CD14-positive monocyte (primary cell): ENCODE data around the gene ZSCAN25. TPM values are rescaled to one million over a fixed set of nuclear protein-coding genes. Genes with fewer than 3 reads are reported as not detected.

ENCODE experiments used
- DNase-seq, 3 donors: peaks; one replicate each; pipeline ENCODE4 v3.0.0-alpha.2; 2011 to 2022
- H2AFZ ChIP-seq: 2 replicates; pipeline ENCODE4 v1.6.0; 2012; ENCODE audit warnings: mild to moderate bottlenecking, low read depth, low read length, inconsistent platforms; ENCODE audit not compliant: insufficient read depth, poor library complexity, severe bottlenecking
- H3K27ac ChIP-seq, 2 donors: 1 replicate in 1 of 2; 2 replicates in 1 of 2; pipeline ENCODE4 v1.5.1; 2012 to 2013; ENCODE audit warnings: low read length in 2 of 2, control low read depth in 1 of 2, inconsistent platforms in 1 of 2, low read depth in 1 of 2, mild to moderate bottlenecking in 1 of 2
- H3K27me3 ChIP-seq, 2 donors: one replicate each; pipeline versions ENCODE4 v1.6.0 to v1.6.1; 2011 to 2013; ENCODE audit warnings: low read length in 2 of 2; ENCODE audit not compliant: control insufficient read depth in 2 of 2, insufficient read depth in 2 of 2
- H3K36me3 ChIP-seq, 2 donors: replicated peaks in 1 of 2; 1 replicate in 1 of 2; 2 replicates in 1 of 2; pipeline versions ENCODE4 v1.5.1 to v1.6.1; 2012 to 2013; ENCODE audit warnings: low read length in 2 of 2, control low read depth in 1 of 2, inconsistent platforms in 1 of 2, mild to moderate bottlenecking in 1 of 2; ENCODE audit not compliant: insufficient read depth in 2 of 2, control insufficient read depth in 1 of 2
- H3K4me1 ChIP-seq, 2 donors: 1 replicate in 1 of 2; 2 replicates in 1 of 2; pipeline versions ENCODE4 v1.5.1 to v1.6.1; 2012 to 2013; ENCODE audit warnings: low read length in 2 of 2, control low read depth in 1 of 2, inconsistent platforms in 1 of 2, mild to moderate bottlenecking in 1 of 2, moderate library complexity in 1 of 2; ENCODE audit not compliant: insufficient read depth in 2 of 2, control insufficient read depth in 1 of 2
- H3K4me2 ChIP-seq: replicated peaks from 2 replicates; pipeline ENCODE3; 2012; ENCODE audit warnings: low read length, moderate library complexity, mild to moderate bottlenecking; ENCODE audit not compliant: poor library complexity, severe bottlenecking; ENCODE audit errors: extremely low read depth
- H3K4me3 ChIP-seq, 3 experiments: fragments of 200-600 bp in 1 of 3; sonication (generic) in 1 of 3; replicated peaks in 1 of 3; 1 replicate in 2 of 3; 2 replicates in 1 of 3; pipeline ENCODE4 v1.5.1; 2011 to 2013; ENCODE audit warnings: low read length in 3 of 3, mild to moderate bottlenecking in 3 of 3, control low read depth in 2 of 3, low read depth in 2 of 3, inconsistent platforms in 1 of 3, moderate library complexity in 1 of 3
- H3K79me2 ChIP-seq: 2 replicates; pipeline ENCODE4 v1.6.0; 2012; ENCODE audit warnings: mild to moderate bottlenecking, control low read depth, inconsistent platforms, low read length, moderate library complexity; ENCODE audit not compliant: insufficient read depth
- H3K9ac ChIP-seq: 2 replicates; pipeline ENCODE4 v1.6.0; 2017; ENCODE audit warnings: low read length, mild to moderate bottlenecking; ENCODE audit not compliant: insufficient read depth, poor library complexity, severe bottlenecking
- H3K9me3 ChIP-seq, 2 donors: replicated peaks in 1 of 2; 1 replicate in 1 of 2; 2 replicates in 1 of 2; pipeline versions ENCODE4 v1.5.1 to v1.6.1; 2012 to 2013; ENCODE audit warnings: low read length in 2 of 2, control low read depth in 1 of 2; ENCODE audit not compliant: control insufficient read depth in 1 of 2, insufficient read depth in 1 of 2
- H4K20me1 ChIP-seq: 2 replicates; pipeline ENCODE4 v1.6.0; 2012; ENCODE audit warnings: mild to moderate bottlenecking, low read length, control low read depth, moderate library complexity; ENCODE audit not compliant: insufficient read depth
- H3K27ac Mint-ChIP-seq, 7 donors: one replicate each; pipeline ENCODE4 v1.8.0; 2020; ENCODE audit warnings: mild to moderate bottlenecking in 7 of 7, mixed read lengths in 7 of 7, moderate library complexity in 6 of 7, inconsistent platforms in 2 of 7
- H3K27me3 Mint-ChIP-seq, 3 donors: one replicate each; pipeline ENCODE4 v1.8.0; 2021 to 2022; ENCODE audit warnings: low read depth in 3 of 3, mild to moderate bottlenecking in 3 of 3, mixed read lengths in 3 of 3, moderate library complexity in 3 of 3, inconsistent platforms in 1 of 3
- H3K36me3 Mint-ChIP-seq, 2 donors: one replicate each; pipeline ENCODE4 v1.8.0; 2020; ENCODE audit warnings: mixed read lengths in 2 of 2, inconsistent platforms in 1 of 2, mild to moderate bottlenecking in 1 of 2
- H3K4me1 Mint-ChIP-seq: one replicate; pipeline ENCODE4 v1.8.0; 2020; ENCODE audit warnings: mild to moderate bottlenecking, mixed read lengths
- H3K4me3 Mint-ChIP-seq, 2 donors: one replicate each; pipeline ENCODE4 v1.8.0; 2020; ENCODE audit warnings: mild to moderate bottlenecking in 2 of 2, mixed read lengths in 2 of 2, moderate library complexity in 1 of 2
- H3K9me3 Mint-ChIP-seq, 7 donors: one replicate each; pipeline ENCODE4 v1.8.0; 2020 to 2022; ENCODE audit warnings: mixed read lengths in 7 of 7, mild to moderate bottlenecking in 6 of 7, moderate library complexity in 6 of 7, inconsistent platforms in 2 of 7
- CTCF ChIP-seq: fragments of 200-600 bp; IDR thresholded peaks from one replicate; pipeline ENCODE4 v1.8.0; 2022; ENCODE audit warnings: antibody characterized with exemption, mild to moderate bottlenecking
- whole genome bisulfite sequencing: methylation state at CpG from one replicate; pipeline ENCODE4 v1.1.5; 2013; ENCODE audit warnings: missing lambda C conversion rate; ENCODE audit not compliant: insufficient coverage; 5-methylcytosine and 5-hydroxymethylcytosine counted together
- intact Hi-C, 2 donors: fragments of 100-400 bp; cut with micrococcal nuclease; formaldehyde crosslinking; loops; one replicate each; pipeline versions ENCODE4 v1.15.0 to v1.15.1; 2023
- polyA plus RNA-seq, 3 donors: library from polyadenylated mRNA; depleted of rRNA in 1 of 3; unstranded in 2 of 3; stranded (reverse) in 1 of 3; fragments of 300-500 nt in 2 of 3; fragments of >200 nt in 1 of 3; fragmentation: Illumina TruSeq in 2 of 3; gene quantifications; 1 replicate in 2 of 3; 2 replicates in 1 of 3; pipeline ENCODE4 v1.2.3, GENCODE V29; 2012 to 2021

ZSCAN25 gene
- polyA plus RNA-seq, 3 donors, result 4.3 to 7.3 (median 6.1) TPM

GRCh38 chr7:99625961-99626360 is 9.2 kb downstream of the ZSCAN25 start:
- Mint-ChIP-seq H3K27ac (peak overlapping the region in 3 of 7 donors; percentile 35 to 66 (median 37)), H3K4me3 (no peak overlapping the region), H3K27me3 (peaks cover 0 to 7% (median 2%) of the 10 kb centered on the region in 3 donors), H3K9me3 (no peaks in the 10 kb centered on the region), H3K36me3 (peaks cover 94% of the 10 kb centered on the region in 2 donors), H3K4me1 (peaks cover 18% of the 10 kb centered on the region)
- H4K20me1 ChIP-seq, result peaks cover 19% of the 10 kb centered on the region
- no peak overlapping the region for H3K4me3 ChIP-seq
- peaks cover 94 to 100% of the 10 kb centered on the region in 2 donors for H3K36me3 ChIP-seq
- no peak for TF ChIP-seq CTCF
- peaks cover 7 to 8% of the 10 kb centered on the region in 2 donors for H3K4me1 ChIP-seq
- no peak overlapping the region for H3K4me2 ChIP-seq
- H3K9me3 ChIP-seq, result no peaks in the 10 kb centered on the region
- DNase-seq, result no peak
- 98% methylated on average over 4 of the region's 4 CpGs for WGBS
- H3K27me3 ChIP-seq, result no peaks in the 10 kb centered on the region
- H2AFZ ChIP-seq, result no peak overlapping the region
- intact Hi-C loops, result no loop called here
- no peak overlapping the region for H3K27ac ChIP-seq
- no peak overlapping the region for H3K9ac ChIP-seq
- peaks cover 5% of the 10 kb centered on the region for H3K79me2 ChIP-seq

- Histone ChIP-seq H2AFZ (no peak overlapping the region), H3K4me1 (peaks cover 14 to 15% of the 10 kb centered on the region in 2 donors), H3K9ac (no peak overlapping the region), H3K4me2 (no peak overlapping the region), H3K27me3 (no peaks in the 10 kb centered on the region), H3K36me3 (peaks cover 87 to 96% of the 10 kb centered on the region in 2 donors), H4K20me1 (peaks cover 16% of the 10 kb centered on the region), H3K27ac (no peak overlapping the region), H3K9me3 (no peaks in the 10 kb centered on the region), H3K79me2 (no peaks in the 10 kb centered on the region), H3K4me3 (no peak overlapping the region)
- H3K27me3 Mint-ChIP-seq, result peaks cover 0 to 7% (median 0%) of the 10 kb centered on the region in 3 donors
- no peak for DNase-seq
- TF ChIP-seq CTCF, result no peak
- intact Hi-C loops, result no loop called here
- H3K4me3 Mint-ChIP-seq, result no peak overlapping the region
- H3K9me3 Mint-ChIP-seq, result no peaks in the 10 kb centered on the region
- H3K4me1 Mint-ChIP-seq, result peaks cover 24% of the 10 kb centered on the region
- H3K36me3 Mint-ChIP-seq, result peaks cover 87% of the 10 kb centered on the region in 2 donors
- no peak overlapping the region for H3K27ac Mint-ChIP-seq
- WGBS, result no CpG with 5 or more reads among the region's 1 CpG
These were observed 9.9 kb downstream of the ZSCAN25 start for GRCh38 chr7:99626661-99627060.
